ENCODE results near the gene PANK1. TPM values are rescaled to one million over a fixed set of nuclear protein-coding genes. Genes with fewer than 3 reads are reported as not detected.

PANK1 gene
- total and polyA plus RNA-seq, 2 of the 8 experiments (the other 6 are each of a cell fraction or from before 2014, with no cell fraction given), result 18.5 to 40.4 TPM

DNA sequence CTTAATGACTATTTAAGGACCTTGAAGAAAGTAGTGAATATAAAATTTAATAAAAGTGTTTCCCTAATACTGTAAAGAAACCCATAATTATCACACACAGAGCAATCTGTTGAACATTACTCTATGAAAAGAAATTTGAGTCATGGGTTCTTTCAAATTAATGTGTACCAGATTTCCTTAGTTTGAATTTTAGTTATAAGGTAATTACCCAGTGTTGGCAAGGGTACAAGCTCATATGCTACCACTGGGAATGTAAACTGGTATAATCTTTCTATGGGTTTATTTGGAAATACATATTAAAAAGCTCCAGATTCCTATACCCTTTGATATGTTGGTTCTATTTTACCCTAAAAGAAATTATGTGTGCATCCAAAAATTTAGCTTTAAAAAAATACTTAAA, 22.9 kb downstream of the PANK1 start (continued):
- TF ChIP-seq, protein P1, sequence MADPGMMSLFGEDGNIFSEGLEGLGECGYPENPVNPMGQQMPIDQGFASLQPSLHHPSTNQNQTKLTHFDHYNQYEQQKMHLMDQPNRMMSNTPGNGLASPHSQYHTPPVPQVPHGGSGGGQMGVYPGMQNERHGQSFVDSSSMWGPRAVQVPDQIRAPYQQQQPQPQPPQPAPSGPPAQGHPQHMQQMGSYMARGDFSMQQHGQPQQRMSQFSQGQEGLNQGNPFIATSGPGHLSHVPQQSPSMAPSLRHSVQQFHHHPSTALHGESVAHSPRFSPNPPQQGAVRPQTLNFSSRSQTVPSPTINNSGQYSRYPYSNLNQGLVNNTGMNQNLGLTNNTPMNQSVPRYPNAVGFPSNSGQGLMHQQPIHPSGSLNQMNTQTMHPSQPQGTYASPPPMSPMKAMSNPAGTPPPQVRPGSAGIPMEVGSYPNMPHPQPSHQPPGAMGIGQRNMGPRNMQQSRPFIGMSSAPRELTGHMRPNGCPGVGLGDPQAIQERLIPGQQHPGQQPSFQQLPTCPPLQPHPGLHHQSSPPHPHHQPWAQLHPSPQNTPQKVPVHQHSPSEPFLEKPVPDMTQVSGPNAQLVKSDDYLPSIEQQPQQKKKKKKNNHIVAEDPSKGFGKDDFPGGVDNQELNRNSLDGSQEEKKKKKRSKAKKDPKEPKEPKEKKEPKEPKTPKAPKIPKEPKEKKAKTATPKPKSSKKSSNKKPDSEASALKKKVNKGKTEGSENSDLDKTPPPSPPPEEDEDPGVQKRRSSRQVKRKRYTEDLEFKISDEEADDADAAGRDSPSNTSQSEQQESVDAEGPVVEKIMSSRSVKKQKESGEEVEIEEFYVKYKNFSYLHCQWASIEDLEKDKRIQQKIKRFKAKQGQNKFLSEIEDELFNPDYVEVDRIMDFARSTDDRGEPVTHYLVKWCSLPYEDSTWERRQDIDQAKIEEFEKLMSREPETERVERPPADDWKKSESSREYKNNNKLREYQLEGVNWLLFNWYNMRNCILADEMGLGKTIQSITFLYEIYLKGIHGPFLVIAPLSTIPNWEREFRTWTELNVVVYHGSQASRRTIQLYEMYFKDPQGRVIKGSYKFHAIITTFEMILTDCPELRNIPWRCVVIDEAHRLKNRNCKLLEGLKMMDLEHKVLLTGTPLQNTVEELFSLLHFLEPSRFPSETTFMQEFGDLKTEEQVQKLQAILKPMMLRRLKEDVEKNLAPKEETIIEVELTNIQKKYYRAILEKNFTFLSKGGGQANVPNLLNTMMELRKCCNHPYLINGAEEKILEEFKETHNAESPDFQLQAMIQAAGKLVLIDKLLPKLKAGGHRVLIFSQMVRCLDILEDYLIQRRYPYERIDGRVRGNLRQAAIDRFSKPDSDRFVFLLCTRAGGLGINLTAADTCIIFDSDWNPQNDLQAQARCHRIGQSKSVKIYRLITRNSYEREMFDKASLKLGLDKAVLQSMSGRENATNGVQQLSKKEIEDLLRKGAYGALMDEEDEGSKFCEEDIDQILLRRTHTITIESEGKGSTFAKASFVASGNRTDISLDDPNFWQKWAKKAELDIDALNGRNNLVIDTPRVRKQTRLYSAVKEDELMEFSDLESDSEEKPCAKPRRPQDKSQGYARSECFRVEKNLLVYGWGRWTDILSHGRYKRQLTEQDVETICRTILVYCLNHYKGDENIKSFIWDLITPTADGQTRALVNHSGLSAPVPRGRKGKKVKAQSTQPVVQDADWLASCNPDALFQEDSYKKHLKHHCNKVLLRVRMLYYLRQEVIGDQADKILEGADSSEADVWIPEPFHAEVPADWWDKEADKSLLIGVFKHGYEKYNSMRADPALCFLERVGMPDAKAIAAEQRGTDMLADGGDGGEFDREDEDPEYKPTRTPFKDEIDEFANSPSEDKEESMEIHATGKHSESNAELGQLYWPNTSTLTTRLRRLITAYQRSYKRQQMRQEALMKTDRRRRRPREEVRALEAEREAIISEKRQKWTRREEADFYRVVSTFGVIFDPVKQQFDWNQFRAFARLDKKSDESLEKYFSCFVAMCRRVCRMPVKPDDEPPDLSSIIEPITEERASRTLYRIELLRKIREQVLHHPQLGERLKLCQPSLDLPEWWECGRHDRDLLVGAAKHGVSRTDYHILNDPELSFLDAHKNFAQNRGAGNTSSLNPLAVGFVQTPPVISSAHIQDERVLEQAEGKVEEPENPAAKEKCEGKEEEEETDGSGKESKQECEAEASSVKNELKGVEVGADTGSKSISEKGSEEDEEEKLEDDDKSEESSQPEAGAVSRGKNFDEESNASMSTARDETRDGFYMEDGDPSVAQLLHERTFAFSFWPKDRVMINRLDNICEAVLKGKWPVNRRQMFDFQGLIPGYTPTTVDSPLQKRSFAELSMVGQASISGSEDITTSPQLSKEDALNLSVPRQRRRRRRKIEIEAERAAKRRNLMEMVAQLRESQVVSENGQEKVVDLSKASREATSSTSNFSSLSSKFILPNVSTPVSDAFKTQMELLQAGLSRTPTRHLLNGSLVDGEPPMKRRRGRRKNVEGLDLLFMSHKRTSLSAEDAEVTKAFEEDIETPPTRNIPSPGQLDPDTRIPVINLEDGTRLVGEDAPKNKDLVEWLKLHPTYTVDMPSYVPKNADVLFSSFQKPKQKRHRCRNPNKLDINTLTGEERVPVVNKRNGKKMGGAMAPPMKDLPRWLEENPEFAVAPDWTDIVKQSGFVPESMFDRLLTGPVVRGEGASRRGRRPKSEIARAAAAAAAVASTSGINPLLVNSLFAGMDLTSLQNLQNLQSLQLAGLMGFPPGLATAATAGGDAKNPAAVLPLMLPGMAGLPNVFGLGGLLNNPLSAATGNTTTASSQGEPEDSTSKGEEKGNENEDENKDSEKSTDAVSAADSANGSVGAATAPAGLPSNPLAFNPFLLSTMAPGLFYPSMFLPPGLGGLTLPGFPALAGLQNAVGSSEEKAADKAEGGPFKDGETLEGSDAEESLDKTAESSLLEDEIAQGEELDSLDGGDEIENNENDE (IDR thresholded peaks at IDR 0.05; ENCODE audit: insufficient replicate concordance, low read length), result no peak
- TF ChIP-seq EP300 (IDR thresholded peaks at IDR 0.05; ENCODE audit: borderline replicate concordance in 1 of 2, low read depth in 2 of 2, low read length in 2 of 2) (no peak), ZNF274 (IDR thresholded peaks at IDR 0.05; ENCODE audit: borderline replicate concordance, extremely low read depth, low read length) (no peak), BRCA1 (IDR thresholded peaks at IDR 0.05; ENCODE audit: low read depth, low read length) (no peak), CTBP2 (IDR thresholded peaks at IDR 0.05; ENCODE audit: borderline replicate concordance, insufficient read depth, insufficient read length, low read length) (no peak), NRF1 (IDR thresholded peaks at IDR 0.05; ENCODE audit: low read depth, low read length) (no peak), TEAD4 (IDR thresholded peaks at IDR 0.05; ENCODE audit: low read depth, low read length) (no peak)
- TF ChIP-seq, protein P2, sequence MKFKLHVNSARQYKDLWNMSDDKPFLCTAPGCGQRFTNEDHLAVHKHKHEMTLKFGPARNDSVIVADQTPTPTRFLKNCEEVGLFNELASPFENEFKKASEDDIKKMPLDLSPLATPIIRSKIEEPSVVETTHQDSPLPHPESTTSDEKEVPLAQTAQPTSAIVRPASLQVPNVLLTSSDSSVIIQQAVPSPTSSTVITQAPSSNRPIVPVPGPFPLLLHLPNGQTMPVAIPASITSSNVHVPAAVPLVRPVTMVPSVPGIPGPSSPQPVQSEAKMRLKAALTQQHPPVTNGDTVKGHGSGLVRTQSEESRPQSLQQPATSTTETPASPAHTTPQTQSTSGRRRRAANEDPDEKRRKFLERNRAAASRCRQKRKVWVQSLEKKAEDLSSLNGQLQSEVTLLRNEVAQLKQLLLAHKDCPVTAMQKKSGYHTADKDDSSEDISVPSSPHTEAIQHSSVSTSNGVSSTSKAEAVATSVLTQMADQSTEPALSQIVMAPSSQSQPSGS (IDR thresholded peaks at IDR 0.05; ENCODE audit: low read length), result no peak

Measured in H1 (cell line).